Measurements from ENCODE around the gene CLTB. TPM values are rescaled to one million over a fixed set of nuclear protein-coding genes. Genes with fewer than 3 reads are reported as not detected.
A peak's percentile ranks its signal among the peaks of the same experiment; 100 is the strongest.
"Not testable (repeated sequence)": the region's sequence is repeated elsewhere in the genome, so short reads cannot be mapped to it uniquely, and the experiment has no call there.

CLTB gene
- total RNA-seq, 1 donor, result 76.5 TPM

- no peak overlapping the region for H3K4me3 ChIP-seq (ENCODE audit: low read depth, low read length)
- TF ChIP-seq CTCF (IDR thresholded peaks at IDR 0.05; ENCODE audit: insufficient read depth, low read length), result no peak
- no peak for DNase-seq (ENCODE audit: low read depth)
Measured at GRCh38 chr5:176410486-176411180, 5.7 kb downstream of the CLTB start.

- TF ChIP-seq CTCF (IDR thresholded peaks at IDR 0.05; ENCODE audit: insufficient read depth, low read length), result no peak
- no peak overlapping the region for H3K4me3 ChIP-seq (ENCODE audit: low read depth, low read length)
- DNase-seq (ENCODE audit: low read depth), result no peak
Measured at GRCh38 chr5:176409765-176410164, 6.6 kb downstream of the CLTB start.

GRCh38 chr5:176408590-176408989, 7.7 kb downstream of the CLTB start:
- no peak overlapping the region for H3K4me3 ChIP-seq (ENCODE audit: low read depth, low read length)
- no peak for DNase-seq (ENCODE audit: low read depth)
- no peak for TF ChIP-seq CTCF (IDR thresholded peaks at IDR 0.05; ENCODE audit: insufficient read depth, low read length)

GRCh38 chr5:176408252-176408573, 8.1 kb downstream of the CLTB start:
- H3K4me3 ChIP-seq (ENCODE audit: low read depth, low read length); DNase-seq (ENCODE audit: low read depth): not testable (repeated sequence)

GRCh38 chr5:176407456-176408251, 8.7 kb downstream of the CLTB start:
- no peak overlapping the region for H3K4me3 ChIP-seq (ENCODE audit: low read depth, low read length)
- TF ChIP-seq CTCF (IDR thresholded peaks at IDR 0.05; ENCODE audit: insufficient read depth, low read length), result no peak
- peak; percentile 59 for DNase-seq (ENCODE audit: low read depth)

GRCh38 chr5:176406436-176407052, 9.8 kb downstream of the CLTB start:
- no peak for TF ChIP-seq CTCF (IDR thresholded peaks at IDR 0.05; ENCODE audit: insufficient read depth, low read length)
- H3K4me3 ChIP-seq (ENCODE audit: low read depth, low read length), result no peak overlapping the region
- no peak for DNase-seq (ENCODE audit: low read depth)

All from fibroblast of the aortic adventitia (primary cell).